GM21737 (cell line): ENCODE measurements around the gene LGALS14.
"Not testable (repeated sequence)": the region's sequence is repeated elsewhere in the genome, so short reads cannot be mapped to it uniquely, and the experiment has no call there.

ENCODE experiments used
- ATAC-seq: cut with Tn5 transposase; IDR thresholded peaks from one replicate; pipeline ENCODE4 v1.9.1; 2021; ENCODE audit warnings: mild to moderate bottlenecking, moderate library complexity; ENCODE audit not compliant: unreplicated experiment

Gene LGALS14

DNA sequence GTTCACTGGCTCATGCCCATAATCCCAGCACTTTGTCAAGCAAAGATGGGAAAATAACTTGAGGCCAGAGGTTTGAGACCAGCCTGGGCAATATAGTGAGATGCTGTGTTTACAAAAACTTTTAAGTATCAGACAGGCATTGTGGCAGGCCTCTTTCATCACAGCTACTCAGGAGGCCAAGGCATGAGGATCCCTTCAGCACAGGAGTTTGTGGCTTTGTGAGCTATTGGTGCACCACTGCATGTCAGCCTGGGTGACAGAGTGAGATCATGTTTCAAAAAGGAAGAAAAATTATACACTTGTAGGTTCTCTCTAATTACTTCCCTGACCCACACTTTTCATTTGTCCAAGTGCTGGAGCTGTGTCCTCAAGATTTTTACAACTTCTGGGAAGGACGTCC is 11.5 kb upstream of the LGALS14 start:
- no peak for ATAC-seq

DNA sequence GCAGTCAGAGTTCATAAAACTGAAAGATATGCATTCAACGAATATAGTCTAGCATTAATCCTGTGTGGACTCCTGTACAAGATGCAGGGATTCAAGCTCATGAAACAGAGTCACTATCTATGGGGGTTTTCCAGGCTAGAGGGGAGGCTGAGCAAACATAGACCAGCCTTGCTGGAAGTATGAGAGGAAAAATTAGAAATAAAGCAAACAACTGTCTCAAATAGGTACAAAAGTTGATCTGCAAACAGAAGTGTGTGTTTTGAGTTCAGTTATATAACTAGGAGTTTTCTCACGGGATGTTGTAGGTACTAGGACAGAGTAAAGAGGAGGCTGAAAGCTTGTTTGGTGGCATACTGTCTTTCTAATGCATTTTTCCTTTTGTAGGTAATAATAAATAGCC is 8.5 kb upstream of the LGALS14 start:
- ATAC-seq, result no peak

DNA sequence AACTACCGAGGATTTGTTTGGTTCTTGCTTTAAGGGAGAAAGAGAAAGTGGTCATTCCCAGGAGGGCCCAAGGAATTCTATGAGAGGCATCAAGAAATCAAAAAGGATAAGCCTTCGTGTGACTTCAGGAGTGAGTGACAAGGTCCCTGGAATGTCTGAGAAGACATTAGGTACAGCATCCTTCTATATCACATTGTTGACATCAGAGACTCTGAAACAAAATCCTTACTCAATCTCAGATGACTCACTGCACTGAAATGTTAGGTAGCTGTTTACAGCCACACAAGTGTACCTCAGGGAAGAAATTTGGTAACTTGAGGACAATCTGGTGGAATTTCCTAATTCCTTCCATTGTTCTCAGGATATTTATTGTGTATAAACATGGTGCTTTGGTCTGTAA is 7.9 kb upstream of the LGALS14 start:
- no peak for ATAC-seq

DNA sequence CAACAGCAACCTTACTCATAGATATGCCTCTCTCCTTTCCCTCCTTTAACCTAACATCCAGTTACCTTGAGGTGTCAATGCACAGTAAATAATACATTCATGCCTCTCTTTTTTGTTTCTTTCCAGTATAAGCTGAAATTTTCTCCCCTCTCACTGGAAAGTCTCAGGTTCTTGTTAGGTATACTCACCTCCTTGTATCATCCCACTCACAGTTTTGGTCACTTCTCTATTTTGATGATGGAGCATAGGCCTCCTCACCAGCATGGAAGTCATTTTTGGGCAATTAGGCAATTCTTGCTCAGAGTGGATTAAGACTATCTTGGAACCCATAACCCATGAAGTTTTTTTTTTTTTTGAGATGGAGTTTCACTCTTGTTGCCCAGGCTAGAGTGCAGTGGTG is 5.7 kb upstream of the LGALS14 start:
- ATAC-seq, result no peak

DNA sequence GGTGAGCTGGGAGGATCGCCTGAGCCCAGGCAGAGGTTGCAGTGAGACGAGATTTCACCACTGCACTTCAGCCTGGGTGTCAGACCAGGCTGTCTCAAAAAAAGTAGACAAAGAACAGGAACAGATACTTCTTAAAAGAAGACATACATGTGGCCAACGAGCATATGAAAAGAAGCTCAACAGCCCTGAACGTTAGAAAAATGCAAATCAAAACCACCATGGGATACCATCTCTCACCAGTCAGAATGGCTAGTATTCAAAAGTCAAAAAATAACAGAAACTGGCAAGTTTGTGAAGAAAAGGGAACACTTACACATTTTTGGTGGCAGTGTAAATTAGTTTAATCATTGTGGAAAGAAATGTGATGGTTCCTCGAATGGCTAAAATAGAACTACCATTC is 3.0 kb upstream of the LGALS14 start:
- no peak for ATAC-seq

DNA sequence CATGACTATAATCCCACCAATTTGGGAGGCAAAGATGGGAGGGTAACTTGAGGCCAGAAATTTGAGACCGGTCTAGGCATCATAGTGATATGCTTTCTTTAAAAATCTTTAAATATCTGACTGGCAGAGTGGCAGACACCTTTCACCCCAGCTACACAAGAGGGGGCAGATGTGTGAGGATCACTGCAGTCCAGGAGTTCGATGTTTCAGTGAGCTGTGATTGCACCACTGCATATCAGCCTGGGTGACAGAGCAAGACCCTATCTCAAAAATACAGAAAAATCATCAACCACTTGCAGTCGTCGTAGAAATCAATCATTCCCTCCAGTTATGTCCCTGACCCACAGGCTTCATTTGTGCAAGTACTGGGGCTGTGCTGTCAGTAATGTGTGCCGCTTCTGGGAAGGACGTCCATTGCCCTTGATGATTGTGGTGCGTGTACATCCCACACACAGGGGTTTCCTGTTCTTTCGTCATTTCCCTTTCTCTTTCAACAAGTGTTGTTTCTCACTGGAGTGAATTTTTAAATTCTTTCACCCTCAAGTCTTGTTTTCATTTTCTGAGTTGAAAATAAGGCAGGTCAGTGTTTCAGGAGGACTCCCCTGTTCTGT is 1.4 kb downstream of the LGALS14 start:
- no peak for ATAC-seq

DNA sequence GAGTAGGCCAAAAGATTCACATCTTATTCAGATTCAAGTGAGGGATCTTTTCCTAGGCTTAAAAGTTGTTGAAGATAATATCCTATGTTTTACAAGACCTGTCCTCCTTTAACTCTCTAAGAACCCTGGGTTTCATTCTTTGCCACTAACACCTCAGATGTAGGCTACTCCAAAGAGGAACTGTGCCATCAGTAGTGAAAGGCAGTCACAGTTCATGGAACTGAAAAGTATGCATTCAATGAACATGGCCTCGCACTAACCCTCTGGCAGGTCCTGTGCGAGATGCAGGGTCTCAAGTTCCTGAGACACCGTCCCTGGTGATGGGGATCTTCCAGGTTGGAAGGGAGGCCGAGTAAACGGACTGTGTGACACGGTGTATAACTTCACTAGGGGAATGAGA is 4.3 kb downstream of the LGALS14 start:
- ATAC-seq, result peak; percentile 57

DNA sequence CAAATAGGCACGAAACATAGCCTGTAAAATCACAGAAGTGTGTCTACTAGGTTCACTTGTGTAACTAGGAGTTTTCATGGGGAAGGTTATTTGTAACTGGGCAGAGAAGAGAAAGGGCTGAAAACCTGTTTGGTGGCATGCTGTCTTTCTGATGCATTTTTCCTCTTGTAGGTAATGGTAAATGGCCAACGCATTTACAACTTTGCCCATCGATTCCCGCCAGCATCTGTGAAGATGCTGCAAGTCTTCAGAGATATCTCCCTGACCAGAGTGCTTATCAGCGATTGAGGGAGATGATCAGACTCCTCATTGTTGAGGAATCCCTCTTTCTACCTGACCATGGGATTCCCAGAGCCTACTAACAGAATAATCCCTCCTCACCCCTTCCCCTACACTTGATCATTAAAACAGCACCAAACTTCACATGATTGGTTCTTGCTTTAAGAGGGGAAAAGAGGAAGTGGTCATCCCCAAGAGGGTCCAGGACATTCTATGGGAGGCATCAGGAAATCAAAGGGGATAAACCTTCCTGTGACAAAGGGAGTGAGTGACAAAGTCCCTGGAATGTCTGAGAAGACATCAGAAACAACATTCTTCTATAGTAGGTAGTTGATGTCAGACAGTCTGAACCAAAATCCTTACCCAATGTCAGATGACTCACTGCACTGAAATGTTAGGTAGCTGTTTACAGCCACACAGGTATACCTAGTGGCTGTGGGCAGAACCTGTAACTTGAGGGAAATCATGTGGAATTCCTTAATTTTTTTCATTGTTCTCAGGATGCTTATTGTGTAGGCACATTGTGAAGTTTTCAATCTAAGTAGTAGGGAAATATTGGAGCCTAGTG is 5.0 kb downstream of the LGALS14 start:
- ATAC-seq, result no peak

DNA sequence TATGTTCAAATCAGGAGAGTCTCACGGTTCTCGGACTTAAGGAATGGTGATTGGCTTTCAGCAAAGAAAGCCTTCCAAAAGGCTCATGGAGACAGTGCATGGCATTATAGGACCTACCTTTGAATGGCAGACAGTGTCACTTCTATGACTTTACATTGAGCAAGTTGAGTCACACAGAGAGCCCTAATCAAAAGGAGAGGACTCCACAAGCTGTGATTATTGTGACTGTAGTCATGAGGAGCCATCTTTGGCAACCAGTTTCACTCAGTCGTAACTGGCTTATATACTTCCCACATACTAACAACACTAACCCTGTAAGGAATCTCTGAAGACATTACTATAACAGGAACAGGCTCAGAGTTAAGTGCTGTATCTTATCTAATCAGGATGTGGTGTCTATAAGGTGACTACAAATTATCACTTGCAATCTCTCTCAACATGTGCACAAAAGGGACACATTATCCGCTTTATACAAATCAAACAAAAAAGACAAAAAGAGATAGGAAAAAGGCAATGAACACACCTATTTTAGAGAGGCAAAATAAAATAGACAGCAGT is 6.1 kb downstream of the LGALS14 start:
- ATAC-seq, result no peak

DNA sequence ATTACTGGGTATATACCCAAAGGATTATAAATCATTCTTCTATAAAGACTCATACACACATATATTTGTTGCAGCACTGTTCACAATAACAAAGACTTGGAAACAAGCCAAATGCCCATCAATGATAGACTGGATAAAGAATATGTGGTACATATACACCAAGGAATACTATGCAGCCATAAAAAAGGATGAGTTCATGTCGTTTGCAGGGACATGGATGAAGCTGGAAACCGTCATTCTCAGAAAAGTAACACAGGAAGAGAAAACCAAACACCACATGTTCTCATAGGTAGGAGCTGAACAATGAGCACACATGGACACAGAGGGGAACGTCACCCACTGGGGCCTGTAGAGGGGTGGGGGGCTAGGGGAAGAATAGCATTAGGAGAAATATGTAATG is 15.9 kb downstream of the LGALS14 start:
- not testable (repeated sequence) for ATAC-seq

DNA sequence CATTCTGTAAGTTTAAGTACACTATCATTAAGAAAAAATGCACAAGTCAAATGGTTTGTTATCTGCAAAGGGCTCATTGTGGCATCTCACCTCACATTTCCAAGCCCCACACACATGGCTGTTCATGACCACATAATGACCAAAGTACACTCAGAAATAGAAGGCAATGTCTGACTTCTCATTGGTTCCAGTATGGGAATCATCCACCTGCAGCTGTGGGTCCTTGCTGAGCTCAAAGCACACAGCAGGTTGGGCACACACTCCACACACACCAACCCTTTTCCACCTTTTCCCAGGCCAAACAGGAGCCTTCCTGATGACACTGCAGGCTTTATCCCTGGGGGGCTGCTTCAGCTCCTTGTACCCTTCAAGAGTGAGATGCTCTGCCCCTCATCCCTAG is 21.7 kb downstream of the LGALS14 start:
- no peak for ATAC-seq

DNA sequence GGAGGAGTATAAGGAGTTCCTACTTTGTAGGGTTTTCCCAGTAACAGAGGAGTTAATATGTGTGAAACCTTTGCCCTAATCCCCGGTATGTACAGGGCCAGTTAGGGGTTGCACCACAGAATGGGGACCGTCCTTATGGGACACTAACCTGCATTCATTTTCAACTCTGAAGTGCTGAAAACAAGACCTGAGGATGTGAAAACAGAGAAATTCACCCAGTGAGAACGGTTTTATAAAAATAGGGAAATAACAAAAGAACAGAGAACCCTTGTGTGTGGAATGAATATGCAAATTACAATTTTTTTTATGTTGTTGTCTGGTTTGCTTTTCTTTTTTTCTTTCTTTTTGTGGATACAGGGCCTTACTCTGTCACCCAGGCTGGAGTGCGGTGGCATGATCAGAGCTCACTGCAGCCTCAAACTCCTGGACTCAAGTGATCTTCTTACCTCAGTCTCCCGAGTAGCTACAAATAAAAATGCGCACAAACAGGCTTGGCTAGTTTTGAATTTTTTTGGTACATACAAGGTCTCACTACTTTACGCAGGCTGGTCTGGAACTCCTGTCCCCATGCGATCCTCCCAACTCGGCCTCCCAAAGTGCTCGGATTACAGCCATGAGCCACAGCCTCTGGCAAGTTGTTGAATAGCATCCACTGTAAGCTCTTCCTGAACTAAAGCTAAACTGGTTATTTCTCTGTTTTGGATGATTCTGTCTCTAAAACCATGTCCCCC is 23.0 kb downstream of the LGALS14 start:
- no peak for ATAC-seq

DNA sequence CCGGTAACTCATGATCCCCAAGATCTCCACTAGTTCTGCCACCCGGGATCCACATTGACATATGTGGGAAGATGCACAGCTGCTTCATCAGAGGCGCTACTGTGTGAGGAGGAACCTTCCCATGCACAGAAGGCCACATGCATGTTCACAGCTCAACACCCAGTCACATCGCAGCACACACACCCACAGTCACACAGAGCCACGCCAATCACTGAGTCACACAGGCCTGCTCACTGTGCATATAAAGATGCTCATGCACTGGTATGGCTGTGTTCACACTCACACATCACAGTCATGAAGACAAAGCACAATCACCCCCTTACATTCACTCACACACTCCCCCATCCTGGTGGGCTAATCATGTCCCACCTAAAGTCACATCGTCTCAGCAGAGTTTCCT is 23.8 kb downstream of the LGALS14 start:
- ATAC-seq, result no peak

DNA sequence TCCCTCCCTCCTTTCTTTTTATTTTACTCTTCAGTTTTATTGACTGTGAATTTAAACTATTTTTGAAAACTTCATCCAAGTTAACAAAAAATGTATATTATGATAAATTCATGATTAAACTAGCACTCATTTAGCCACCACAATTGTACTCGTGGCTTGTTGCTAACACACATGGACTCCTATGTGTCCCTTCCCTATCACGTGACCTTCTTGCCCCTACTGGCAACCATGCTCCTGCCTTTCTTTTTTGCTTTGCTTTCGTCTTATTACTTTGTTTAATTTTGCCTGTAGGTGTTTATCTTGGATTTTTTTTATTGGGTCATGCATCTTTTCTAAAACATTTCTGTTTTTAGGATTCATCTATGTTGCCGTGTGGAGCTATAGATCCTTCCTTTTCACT is 25.3 kb downstream of the LGALS14 start:
- no peak for ATAC-seq

DNA sequence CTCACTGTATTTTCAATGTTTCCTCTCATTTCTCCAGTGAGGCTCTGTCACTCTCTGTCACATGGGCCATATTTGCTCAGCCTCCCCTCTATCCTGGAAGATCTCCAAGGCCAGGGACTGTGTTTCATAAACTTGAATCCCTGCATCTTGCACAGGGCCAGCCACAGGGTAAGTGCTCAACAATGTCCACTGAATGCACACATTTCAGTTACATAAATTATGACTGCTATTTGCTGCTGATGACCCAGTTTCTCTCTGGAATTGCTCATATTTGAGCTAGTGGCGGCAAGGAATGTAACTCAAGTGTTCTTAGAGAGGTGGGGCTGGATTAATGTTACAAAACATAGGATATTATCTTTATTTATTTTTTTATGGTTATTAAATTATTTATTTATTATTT is 27.4 kb downstream of the LGALS14 start:
- no peak for ATAC-seq

DNA sequence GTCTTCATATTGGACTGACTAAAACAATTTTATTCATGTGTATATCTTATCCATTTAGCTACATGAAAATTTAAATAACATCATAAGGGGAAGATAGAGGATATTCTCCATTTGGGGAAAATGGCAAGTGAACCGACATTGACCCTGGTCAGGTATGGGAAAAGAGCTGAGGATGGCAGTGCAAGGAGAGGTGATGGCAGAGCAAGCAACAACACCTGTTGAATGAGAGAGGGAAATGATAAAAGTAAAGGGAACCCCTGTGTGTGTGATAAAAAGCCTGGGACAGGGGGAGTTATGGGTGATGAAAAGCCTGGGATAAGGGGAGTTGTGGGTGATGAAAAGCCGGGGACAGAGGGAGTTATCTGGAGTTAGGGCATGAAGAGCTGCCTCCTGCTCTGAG is 29.6 kb downstream of the LGALS14 start:
- no peak for ATAC-seq

DNA sequence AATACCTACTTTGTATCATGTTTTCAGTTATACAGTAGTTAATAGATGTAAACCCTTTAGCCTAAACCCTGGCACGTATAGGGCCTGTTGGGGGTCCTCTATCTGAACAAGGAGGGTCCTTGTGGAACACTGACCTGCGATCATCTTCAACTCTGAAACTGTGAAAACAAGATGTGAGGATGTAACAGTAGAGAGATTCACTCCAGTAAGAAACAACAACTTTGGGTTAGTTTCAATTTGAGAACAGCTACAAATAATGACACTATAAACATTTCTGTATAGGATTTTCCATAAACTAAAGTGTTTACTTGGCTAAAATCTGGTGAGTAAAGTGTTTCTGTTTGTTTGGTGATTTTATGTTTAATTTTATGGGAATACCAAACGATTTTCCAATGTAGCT is 31.4 kb downstream of the LGALS14 start:
- no peak for ATAC-seq

DNA sequence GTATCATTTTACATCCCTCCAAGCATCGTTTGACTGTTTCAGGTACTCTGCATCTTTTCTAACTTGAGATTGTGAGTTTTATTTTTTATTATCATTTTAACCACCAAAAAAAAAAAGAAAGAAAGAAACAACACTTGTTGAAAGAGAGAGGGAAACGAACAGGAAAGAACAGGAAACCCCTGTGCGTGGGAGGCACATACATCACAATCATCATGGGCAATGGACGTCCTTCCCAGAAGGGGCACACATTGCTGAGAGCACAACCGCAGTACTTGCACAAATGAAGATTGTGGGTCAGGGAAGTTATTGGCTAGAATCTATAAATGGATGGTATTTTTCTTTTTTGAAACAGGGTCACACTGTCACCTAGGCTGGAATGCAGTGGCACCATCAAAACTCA is 31.8 kb downstream of the LGALS14 start:
- ATAC-seq, result no peak

DNA sequence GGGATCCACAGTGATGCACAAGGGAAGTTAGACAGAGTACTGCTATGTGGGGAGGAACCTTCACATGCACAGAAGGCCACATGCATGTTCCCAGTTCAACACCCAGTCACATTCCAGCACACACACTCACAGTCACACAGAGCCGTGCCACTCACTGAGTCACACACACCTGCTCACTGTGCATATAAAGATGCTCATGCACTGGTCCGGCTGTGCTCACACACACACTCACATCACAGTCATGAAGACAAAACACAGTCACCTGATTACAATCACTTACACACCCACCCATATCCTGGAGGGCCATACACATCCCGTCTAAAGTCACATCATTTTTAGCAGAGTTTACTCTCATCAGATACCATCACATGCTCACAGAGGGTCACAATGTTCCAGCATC is 33.1 kb downstream of the LGALS14 start:
- no peak for ATAC-seq

DNA sequence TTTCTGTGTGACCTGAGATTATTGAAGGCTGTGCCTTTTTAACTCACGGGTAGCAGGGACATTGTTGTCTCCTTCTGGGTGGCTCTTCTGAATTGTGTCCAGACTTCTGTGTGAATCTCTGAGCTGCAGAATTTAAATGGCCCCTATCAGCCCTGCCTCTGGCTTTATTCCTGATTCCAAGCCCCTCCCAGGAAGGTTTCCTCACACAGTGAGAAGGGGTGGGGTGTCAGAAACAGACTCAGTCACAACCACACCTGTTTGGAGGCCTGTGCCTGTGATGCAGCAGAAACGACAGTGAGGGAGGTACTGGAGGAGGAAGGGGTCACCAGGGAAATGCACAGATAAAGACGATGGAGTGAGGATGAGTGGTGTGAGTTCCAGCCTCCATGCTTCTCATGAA is 33.6 kb downstream of the LGALS14 start, which contains the start of gene CLC:
CLC (minus strand) TSS at position 139 of the 400 bp plus-strand sequence; CDS start at position 62, 77 bp downstream.
- no peak for ATAC-seq

DNA sequence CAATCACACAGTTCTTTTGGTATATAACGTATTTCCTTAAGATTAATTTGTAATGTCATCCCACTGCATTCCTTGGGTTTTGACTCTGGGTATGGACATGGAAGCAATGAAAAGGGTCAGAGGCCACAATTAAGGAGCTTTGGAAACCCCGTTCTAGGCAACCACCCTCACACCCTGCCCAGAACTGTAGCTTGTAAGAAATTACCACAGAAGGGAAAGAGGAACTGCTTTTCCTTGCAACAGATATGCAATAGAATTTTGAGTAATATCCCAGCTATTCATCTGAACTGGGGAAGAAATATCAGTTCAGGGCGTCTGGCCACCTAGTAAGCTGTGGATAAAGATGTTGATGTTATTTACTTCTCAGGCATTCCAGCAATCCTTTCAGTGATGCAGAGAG is 34.5 kb downstream of the LGALS14 start:
- no peak for ATAC-seq

DNA sequence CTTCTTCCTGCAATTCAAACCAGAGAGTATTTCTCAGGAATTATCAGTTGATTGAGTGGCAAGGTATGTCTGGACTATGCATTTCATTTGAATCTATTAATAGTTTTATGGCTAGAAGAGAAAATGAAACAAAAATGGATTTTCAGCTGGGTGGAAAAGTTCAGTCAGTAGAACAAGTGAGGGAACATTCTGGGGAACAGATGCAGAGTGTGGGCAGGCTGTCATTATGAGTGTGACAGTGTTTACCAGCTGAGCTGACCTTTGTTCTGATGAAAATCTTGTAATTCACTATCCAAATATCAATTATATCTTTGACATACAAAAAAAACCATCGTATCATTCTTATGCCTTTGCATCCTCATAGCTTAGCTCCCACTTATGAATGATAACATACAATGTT is 36.1 kb downstream of the LGALS14 start:
- ATAC-seq, result no peak
